Measurements from ENCODE around the gene ANKRD2.
A peak's percentile ranks its signal among the peaks of the same experiment; 100 is the strongest.
"Not testable (repeated sequence)": the region's sequence is repeated elsewhere in the genome, so short reads cannot be mapped to it uniquely, and the experiment has no call there.

ANKRD2 gene

DNA sequence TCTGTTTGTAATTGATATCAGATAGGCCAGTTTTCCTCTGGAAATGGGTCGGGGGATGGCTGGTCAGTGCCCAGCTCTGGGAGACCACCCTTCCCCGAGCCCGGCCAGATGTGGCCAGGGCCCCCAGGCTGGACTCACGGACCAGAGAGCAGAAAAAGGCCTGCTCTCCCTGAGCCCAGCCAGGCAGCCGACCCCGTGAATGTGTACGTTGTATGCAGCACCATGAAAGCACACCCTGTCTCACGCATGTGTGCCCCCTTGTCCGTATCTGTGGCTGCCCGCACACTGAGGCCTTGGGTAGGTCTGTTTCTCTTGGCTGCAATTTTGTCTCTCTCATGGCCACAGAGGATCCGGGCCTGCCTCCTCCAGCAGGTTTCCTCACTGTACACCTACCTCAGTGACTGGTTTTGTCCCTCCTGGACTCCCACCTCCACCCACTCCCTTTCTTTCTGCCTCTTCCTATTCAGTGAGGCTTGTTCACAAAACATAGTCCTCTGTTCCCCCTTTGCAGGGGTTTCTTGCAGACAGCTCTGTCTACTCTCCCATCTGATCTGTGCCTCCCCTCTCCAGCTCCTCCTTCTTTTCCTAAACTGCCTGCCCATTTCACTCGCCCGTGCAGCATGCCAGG is 23.6 kb upstream of the ANKRD2 start:
- H3K4me2 ChIP-seq (ENCODE audit: low read length): no peak overlapping the region
- peaks cover 28% of the 10 kb centered on the region for H3K4me1 ChIP-seq (ENCODE audit: control insufficient read depth, insufficient read depth, low read length)
- no peak overlapping the region for H3K9ac ChIP-seq (ENCODE audit: low read depth, low read length)
- H3K4me3 ChIP-seq (ENCODE audit: low read length): no peak overlapping the region
- H3K9me3 ChIP-seq (replicated peaks; ENCODE audit: low read length): no peaks in the 10 kb centered on the region
- no peaks in the 10 kb centered on the region for H3K36me3 ChIP-seq (ENCODE audit: insufficient read depth, low read length)
- no peaks in the 10 kb centered on the region for H3K27me3 ChIP-seq (ENCODE audit: control insufficient read depth, insufficient read depth, low read length)

- H3K9ac ChIP-seq (ENCODE audit: low read depth, low read length): peak overlapping the region; percentile 48
- peaks cover 23% of the 10 kb centered on the region for H3K4me1 ChIP-seq (ENCODE audit: control insufficient read depth, insufficient read depth, low read length)
- no peaks in the 10 kb centered on the region for H3K36me3 ChIP-seq (ENCODE audit: insufficient read depth, low read length)
- H3K9me3 ChIP-seq (replicated peaks; ENCODE audit: low read length): no peaks in the 10 kb centered on the region
- no peaks in the 10 kb centered on the region for H3K27me3 ChIP-seq (ENCODE audit: control insufficient read depth, insufficient read depth, low read length)
- H3K4me3 ChIP-seq (ENCODE audit: low read length): no peak overlapping the region
- no peak overlapping the region for H3K4me2 ChIP-seq (ENCODE audit: low read length)
Observed at GRCh38 chr10:97549587-97550322, 22.8 kb upstream of the ANKRD2 start.

DNA sequence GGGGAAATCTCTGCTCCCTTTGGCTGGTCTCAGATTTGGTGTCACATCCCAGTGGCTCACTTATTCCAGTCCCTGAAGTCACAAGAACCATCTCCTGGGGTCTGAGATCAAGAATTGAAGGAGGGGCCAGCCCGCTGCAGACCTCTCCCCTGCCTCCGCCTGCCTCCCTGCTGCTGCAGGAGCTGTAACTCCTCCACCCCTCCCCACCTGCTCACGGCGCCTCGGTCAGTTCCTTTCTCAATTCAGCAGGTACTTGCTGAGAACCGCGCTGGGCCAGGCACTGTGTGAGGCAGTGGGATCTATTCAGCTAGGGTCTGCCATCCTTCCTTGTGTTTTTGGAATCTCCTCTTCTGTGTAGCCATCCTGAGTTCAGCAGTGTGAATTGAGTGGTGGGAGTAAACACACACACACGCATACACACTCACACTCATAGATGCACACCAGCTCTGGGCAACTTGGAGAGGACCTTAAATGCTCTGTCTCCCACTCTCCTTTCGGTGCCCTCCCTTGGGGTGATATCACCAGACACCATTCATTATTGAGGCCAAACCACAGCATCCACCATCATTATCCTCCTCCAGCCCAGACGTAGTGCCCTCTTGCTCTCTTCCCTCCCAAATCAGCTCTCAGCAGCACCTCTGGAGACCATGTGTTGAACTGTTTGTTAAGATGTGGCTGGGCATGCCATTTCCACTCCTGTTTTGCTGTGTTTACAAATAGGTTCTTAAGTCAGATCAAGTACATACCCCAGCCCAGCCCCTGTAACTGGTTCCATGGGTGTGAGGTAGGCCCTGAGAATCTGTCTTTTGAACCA is 22.0 kb upstream of the ANKRD2 start:
- H3K36me3 ChIP-seq (ENCODE audit: insufficient read depth, low read length): no peaks in the 10 kb centered on the region
- no peak overlapping the region for H3K9ac ChIP-seq (ENCODE audit: low read depth, low read length)
- H3K9me3 ChIP-seq (replicated peaks; ENCODE audit: low read length): no peaks in the 10 kb centered on the region
- no peak overlapping the region for H3K4me2 ChIP-seq (ENCODE audit: low read length)
- peaks cover 23% of the 10 kb centered on the region for H3K4me1 ChIP-seq (ENCODE audit: control insufficient read depth, insufficient read depth, low read length)
- H3K4me3 ChIP-seq (ENCODE audit: low read length): no peak overlapping the region
- no peaks in the 10 kb centered on the region for H3K27me3 ChIP-seq (ENCODE audit: control insufficient read depth, insufficient read depth, low read length)

GRCh38 chr10:97551271-97551670 is 21.3 kb upstream of the ANKRD2 start:
- H3K4me1 ChIP-seq (ENCODE audit: control insufficient read depth, insufficient read depth, low read length): peaks cover 23% of the 10 kb centered on the region
- no peak overlapping the region for H3K4me2 ChIP-seq (ENCODE audit: low read length)
- H3K27me3 ChIP-seq (ENCODE audit: control insufficient read depth, insufficient read depth, low read length): no peaks in the 10 kb centered on the region
- no peaks in the 10 kb centered on the region for H3K9me3 ChIP-seq (replicated peaks; ENCODE audit: low read length)
- H3K4me3 ChIP-seq (ENCODE audit: low read length): no peak overlapping the region
- no peaks in the 10 kb centered on the region for H3K36me3 ChIP-seq (ENCODE audit: insufficient read depth, low read length)
- no peak overlapping the region for H3K9ac ChIP-seq (ENCODE audit: low read depth, low read length)

DNA sequence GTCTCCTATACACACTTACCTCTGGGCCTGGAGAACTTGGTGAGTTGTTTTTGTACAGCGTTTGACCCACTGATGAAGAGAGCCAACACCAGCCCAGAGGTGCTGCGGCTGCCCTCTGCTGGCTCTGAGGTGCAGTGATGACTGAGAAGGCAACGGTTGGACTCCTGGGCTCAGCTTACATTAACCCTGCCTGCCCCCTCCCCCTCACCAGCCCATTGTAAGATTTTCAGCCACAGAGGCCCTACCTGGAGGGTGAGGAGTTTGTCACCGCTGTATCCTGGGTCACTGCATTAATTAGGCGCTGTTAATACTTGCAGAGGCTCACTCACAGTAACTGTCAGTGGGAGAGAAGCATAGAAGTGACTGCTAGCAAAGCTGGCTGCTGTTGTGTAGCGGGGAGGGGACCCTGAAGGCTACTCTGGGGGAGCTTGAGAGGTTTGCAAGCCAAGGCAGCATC is 19.0 kb upstream of the ANKRD2 start:
- H3K27me3 ChIP-seq (ENCODE audit: control insufficient read depth, insufficient read depth, low read length): no peaks in the 10 kb centered on the region
- H3K4me3 ChIP-seq (ENCODE audit: low read length): no peak overlapping the region
- no peaks in the 10 kb centered on the region for H3K9me3 ChIP-seq (replicated peaks; ENCODE audit: low read length)
- H3K9ac ChIP-seq (ENCODE audit: low read depth, low read length): no peak overlapping the region
- H3K36me3 ChIP-seq (ENCODE audit: insufficient read depth, low read length): no peaks in the 10 kb centered on the region
- H3K4me1 ChIP-seq (ENCODE audit: control insufficient read depth, insufficient read depth, low read length): peaks cover 11% of the 10 kb centered on the region
- H3K4me2 ChIP-seq (ENCODE audit: low read length): peak overlapping the region; percentile 25

GRCh38 chr10:97554336-97554735 is 18.2 kb upstream of the ANKRD2 start:
- not testable (repeated sequence) for H3K27me3 ChIP-seq (ENCODE audit: control insufficient read depth, insufficient read depth, low read length); H3K9me3 ChIP-seq (replicated peaks; ENCODE audit: low read length); H3K36me3 ChIP-seq (ENCODE audit: insufficient read depth, low read length); H3K9ac ChIP-seq (ENCODE audit: low read depth, low read length); H3K4me3 ChIP-seq (ENCODE audit: low read length); H3K4me2 ChIP-seq (ENCODE audit: low read length)
- peaks cover 11% of the 10 kb centered on the region for H3K4me1 ChIP-seq (ENCODE audit: control insufficient read depth, insufficient read depth, low read length)

- not testable (repeated sequence) for H3K4me3 ChIP-seq (ENCODE audit: low read length); H3K27me3 ChIP-seq (ENCODE audit: control insufficient read depth, insufficient read depth, low read length); H3K4me1 ChIP-seq (ENCODE audit: control insufficient read depth, insufficient read depth, low read length); H3K9ac ChIP-seq (ENCODE audit: low read depth, low read length); H3K9me3 ChIP-seq (replicated peaks; ENCODE audit: low read length); H3K4me2 ChIP-seq (ENCODE audit: low read length); H3K36me3 ChIP-seq (ENCODE audit: insufficient read depth, low read length)
Observed at GRCh38 chr10:97555541-97555940, 17.0 kb upstream of the ANKRD2 start.

- H3K9me3 ChIP-seq (replicated peaks; ENCODE audit: low read length); H3K27me3 ChIP-seq (ENCODE audit: control insufficient read depth, insufficient read depth, low read length); H3K36me3 ChIP-seq (ENCODE audit: insufficient read depth, low read length): not testable (repeated sequence)
- peak overlapping the region; percentile 60 for H3K4me3 ChIP-seq (ENCODE audit: low read length)
- H3K4me2 ChIP-seq (ENCODE audit: low read length): peak overlapping the region; percentile 81
- H3K4me1 ChIP-seq (ENCODE audit: control insufficient read depth, insufficient read depth, low read length): peaks cover 14% of the 10 kb centered on the region
- H3K9ac ChIP-seq (ENCODE audit: low read depth, low read length): peak overlapping the region; percentile 51
Observed at GRCh38 chr10:97560731-97561381, 11.7 kb upstream of the ANKRD2 start.

- H3K9me3 ChIP-seq (replicated peaks; ENCODE audit: low read length); H3K27me3 ChIP-seq (ENCODE audit: control insufficient read depth, insufficient read depth, low read length); H3K36me3 ChIP-seq (ENCODE audit: insufficient read depth, low read length): not testable (repeated sequence)
- Histone ChIP-seq H3K9ac (ENCODE audit: low read depth, low read length) (peak overlapping the region; percentile 51), H3K4me1 (ENCODE audit: control insufficient read depth, insufficient read depth, low read length) (peaks cover 14% of the 10 kb centered on the region), H3K4me2 (ENCODE audit: low read length) (peak overlapping the region; percentile 81), H3K4me3 (ENCODE audit: low read length) (peak overlapping the region; percentile 60)
Observed at GRCh38 chr10:97561386-97562077, 11.0 kb upstream of the ANKRD2 start.

- not testable (repeated sequence) for H3K4me2 ChIP-seq (ENCODE audit: low read length); H3K9me3 ChIP-seq (replicated peaks; ENCODE audit: low read length); H3K27me3 ChIP-seq (ENCODE audit: control insufficient read depth, insufficient read depth, low read length); H3K36me3 ChIP-seq (ENCODE audit: insufficient read depth, low read length); H3K9ac ChIP-seq (ENCODE audit: low read depth, low read length); H3K4me3 ChIP-seq (ENCODE audit: low read length)
- peaks cover 14% of the 10 kb centered on the region for H3K4me1 ChIP-seq (ENCODE audit: control insufficient read depth, insufficient read depth, low read length)
Observed at GRCh38 chr10:97562329-97562728, 10.2 kb upstream of the ANKRD2 start.

DNA sequence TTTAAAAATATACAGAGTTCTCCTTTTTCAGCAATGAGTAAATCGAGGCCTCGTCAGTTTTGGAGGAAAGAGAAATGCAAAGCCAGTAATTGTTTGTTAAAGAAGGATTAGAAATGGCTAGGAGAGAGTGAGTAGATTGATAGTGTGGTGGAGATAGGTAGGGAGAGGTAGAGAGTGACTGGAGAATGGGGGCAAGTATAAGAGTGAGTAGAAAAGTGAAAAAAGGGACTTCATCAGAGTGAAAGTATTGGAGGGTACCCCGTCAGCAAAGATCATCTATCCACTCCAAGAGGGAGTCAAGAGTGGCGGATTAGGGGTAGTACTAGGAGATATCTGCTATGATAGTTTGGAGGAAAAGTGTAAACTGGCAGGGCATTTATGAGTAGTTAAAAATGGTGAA is 9.2 kb upstream of the ANKRD2 start:
- H3K36me3 ChIP-seq (ENCODE audit: insufficient read depth, low read length): no peaks in the 10 kb centered on the region
- H3K4me1 ChIP-seq (ENCODE audit: control insufficient read depth, insufficient read depth, low read length): peaks cover 14% of the 10 kb centered on the region
- H3K27me3 ChIP-seq (ENCODE audit: control insufficient read depth, insufficient read depth, low read length): no peaks in the 10 kb centered on the region
- H3K4me2 ChIP-seq (ENCODE audit: low read length): no peak overlapping the region
- no peak overlapping the region for H3K4me3 ChIP-seq (ENCODE audit: low read length)
- H3K9me3 ChIP-seq (replicated peaks; ENCODE audit: low read length): no peaks in the 10 kb centered on the region
- H3K9ac ChIP-seq (ENCODE audit: low read depth, low read length): no peak overlapping the region
